Loucy (cell line): ENCODE data around the gene RBM6.

Experiments
- EZH2phosphoT487 ChIP-seq: fragments of 200-600 bp; IDR thresholded peaks from 2 replicates; pipeline ENCODE4 v1.6.1; 2018; ENCODE audit warnings: antibody characterized with exemption, mild to moderate bottlenecking, moderate library complexity, borderline replicate concordance
- TF ChIP-seq, protein P1 (sequence below): fragments of 200-600 bp; sonication (generic); conservative IDR thresholded peaks from 2 replicates; pipeline ENCODE4 v1.5.1; 2014; ENCODE audit warnings: mild to moderate bottlenecking, antibody characterized with exemption, low read length

DNA sequence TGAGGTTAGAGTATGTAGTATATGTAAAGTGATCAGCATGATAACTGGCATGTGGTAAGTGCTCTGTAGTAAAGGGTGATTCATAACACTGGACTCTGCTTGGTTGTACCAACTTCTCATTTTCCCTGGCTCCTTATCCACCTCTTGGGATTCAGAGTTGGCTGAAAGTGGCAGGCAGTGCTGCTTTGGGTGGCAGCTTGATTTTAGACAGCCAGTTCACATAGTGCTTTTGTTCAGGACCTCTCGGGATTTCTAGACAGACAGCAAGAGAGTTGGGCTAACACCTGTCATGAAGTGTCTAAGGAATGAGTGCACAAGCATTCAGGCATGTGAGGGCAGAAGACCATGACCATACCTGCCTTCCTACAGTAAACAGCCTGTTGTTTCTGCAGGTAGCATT lies 69.0 kb downstream of the RBM6 start:
- TF ChIP-seq, protein P1, sequence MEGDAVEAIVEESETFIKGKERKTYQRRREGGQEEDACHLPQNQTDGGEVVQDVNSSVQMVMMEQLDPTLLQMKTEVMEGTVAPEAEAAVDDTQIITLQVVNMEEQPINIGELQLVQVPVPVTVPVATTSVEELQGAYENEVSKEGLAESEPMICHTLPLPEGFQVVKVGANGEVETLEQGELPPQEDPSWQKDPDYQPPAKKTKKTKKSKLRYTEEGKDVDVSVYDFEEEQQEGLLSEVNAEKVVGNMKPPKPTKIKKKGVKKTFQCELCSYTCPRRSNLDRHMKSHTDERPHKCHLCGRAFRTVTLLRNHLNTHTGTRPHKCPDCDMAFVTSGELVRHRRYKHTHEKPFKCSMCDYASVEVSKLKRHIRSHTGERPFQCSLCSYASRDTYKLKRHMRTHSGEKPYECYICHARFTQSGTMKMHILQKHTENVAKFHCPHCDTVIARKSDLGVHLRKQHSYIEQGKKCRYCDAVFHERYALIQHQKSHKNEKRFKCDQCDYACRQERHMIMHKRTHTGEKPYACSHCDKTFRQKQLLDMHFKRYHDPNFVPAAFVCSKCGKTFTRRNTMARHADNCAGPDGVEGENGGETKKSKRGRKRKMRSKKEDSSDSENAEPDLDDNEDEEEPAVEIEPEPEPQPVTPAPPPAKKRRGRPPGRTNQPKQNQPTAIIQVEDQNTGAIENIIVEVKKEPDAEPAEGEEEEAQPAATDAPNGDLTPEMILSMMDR: no peak
- TF ChIP-seq EZH2phosphoT487: no peak
